Uterus (tissue), 4 donors: ENCODE data around the gene HDAC5. TPM values are rescaled to one million over a fixed set of nuclear protein-coding genes. Genes with fewer than 3 reads are reported as not detected.

Experiments
- DNase-seq, 2 donors: peaks; one replicate each; pipeline ENCODE4 v3.0.0-alpha.2; 2019 to 2020
- H3K27ac ChIP-seq, 2 donors: fragments of 200-600 bp; sonication (generic); 1 replicate in 1 of 2; 2 replicates in 1 of 2; pipeline ENCODE4 v1.5.1; 2016 to 2018
- H3K27me3 ChIP-seq, 2 donors: fragments of 200-600 bp; sonication (generic); one replicate each; pipeline ENCODE4 v1.5.1; 2018 to 2019; ENCODE audit warnings: control low read depth in 1 of 2
- H3K36me3 ChIP-seq, 2 donors: fragments of 200-600 bp; sonication (generic); one replicate each; pipeline ENCODE4 v1.5.1; 2019; ENCODE audit warnings: control low read depth in 1 of 2
- H3K4me1 ChIP-seq, 2 donors: fragments of 200-600 bp; sonication (generic); one replicate each; pipeline ENCODE4 v1.5.1; 2018 to 2019; ENCODE audit warnings: control low read depth in 1 of 2
- H3K4me3 ChIP-seq, 2 donors: fragments of 200-600 bp; sonication (generic); 1 replicate in 1 of 2; 2 replicates in 1 of 2; pipeline ENCODE4 v1.5.1; 2018 to 2019; ENCODE audit warnings: mild to moderate bottlenecking in 1 of 2
- H3K9me3 ChIP-seq, 2 donors: fragments of 200-600 bp; sonication (generic); one replicate each; pipeline ENCODE4 v1.5.1; 2019; ENCODE audit warnings: control low read depth in 1 of 2
- POLR2A ChIP-seq, 2 donors: fragments of 450-650 bp; IDR thresholded peaks; one replicate each; pipeline ENCODE4 v1.6.1; 2016; ENCODE audit warnings: antibody characterized with exemption in 2 of 2, mild to moderate bottlenecking in 1 of 2, moderate library complexity in 1 of 2
- intact Hi-C: fragments of 100-400 bp; cut with DNase I; formaldehyde crosslinking; loops from one replicate; pipeline ENCODE4 v1.15.1; 2023; ENCODE audit warnings: low total_unique reads
- total RNA-seq, 4 donors: library from RNA; depleted of rRNA in 3 of 4; stranded (reverse); fragments of >200 nt in 3 of 4; gene quantifications; one replicate each; pipeline versions ENCODE4 v1.1.0 to v1.2.4, GENCODE V29; 2014 to 2023
- TF ChIP-seq, protein P1 (sequence below), 4 experiments: fragments of 200-600 bp in 2 of 4; fragments of 450-650 bp in 2 of 4; sonication (generic) in 2 of 4; IDR thresholded peaks; one replicate each; pipeline ENCODE4 v1.5.1; 2016 to 2019; ENCODE audit warnings: antibody characterized with exemption in 4 of 4, mild to moderate bottlenecking in 2 of 4, moderate library complexity in 1 of 4
- donor health status: DM: yes; HTN: yes; CAD: no.

Gene HDAC5
- total RNA-seq, 4 donors from 2014 or later = 35.9 to 74.1 (median 58.0) TPM

DNA sequence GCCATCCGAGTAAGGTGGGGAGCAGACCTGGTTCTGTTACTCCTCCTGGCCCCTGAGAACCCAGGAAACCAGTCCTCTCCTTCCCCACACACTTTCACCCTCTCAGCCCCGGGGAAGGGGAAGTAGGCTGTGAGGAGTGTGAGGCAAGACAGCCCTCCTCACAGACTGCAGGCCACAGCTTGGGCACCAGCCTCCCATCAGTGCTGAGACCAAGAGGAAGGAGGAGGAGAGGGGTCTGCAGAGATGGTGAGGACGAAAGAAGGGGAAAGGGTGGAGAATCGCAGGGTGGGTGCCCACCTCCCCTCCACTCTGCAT lies 45.9 kb downstream of the HDAC5 start:
- TF ChIP-seq, protein P1, sequence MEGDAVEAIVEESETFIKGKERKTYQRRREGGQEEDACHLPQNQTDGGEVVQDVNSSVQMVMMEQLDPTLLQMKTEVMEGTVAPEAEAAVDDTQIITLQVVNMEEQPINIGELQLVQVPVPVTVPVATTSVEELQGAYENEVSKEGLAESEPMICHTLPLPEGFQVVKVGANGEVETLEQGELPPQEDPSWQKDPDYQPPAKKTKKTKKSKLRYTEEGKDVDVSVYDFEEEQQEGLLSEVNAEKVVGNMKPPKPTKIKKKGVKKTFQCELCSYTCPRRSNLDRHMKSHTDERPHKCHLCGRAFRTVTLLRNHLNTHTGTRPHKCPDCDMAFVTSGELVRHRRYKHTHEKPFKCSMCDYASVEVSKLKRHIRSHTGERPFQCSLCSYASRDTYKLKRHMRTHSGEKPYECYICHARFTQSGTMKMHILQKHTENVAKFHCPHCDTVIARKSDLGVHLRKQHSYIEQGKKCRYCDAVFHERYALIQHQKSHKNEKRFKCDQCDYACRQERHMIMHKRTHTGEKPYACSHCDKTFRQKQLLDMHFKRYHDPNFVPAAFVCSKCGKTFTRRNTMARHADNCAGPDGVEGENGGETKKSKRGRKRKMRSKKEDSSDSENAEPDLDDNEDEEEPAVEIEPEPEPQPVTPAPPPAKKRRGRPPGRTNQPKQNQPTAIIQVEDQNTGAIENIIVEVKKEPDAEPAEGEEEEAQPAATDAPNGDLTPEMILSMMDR (IDR thresholded peaks at IDR 0.05) = no peak
- TF ChIP-seq POLR2A (IDR thresholded peaks at IDR 0.05) = no peak
- Histone ChIP-seq H3K4me3 (no peak overlapping the region), H3K9me3 (no peaks in the 10 kb centered on the region), H3K27ac (no peak overlapping the region), H3K4me1 (no peaks in the 10 kb centered on the region), H3K36me3 (no peaks in the 10 kb centered on the region), H3K27me3 (no peaks in the 10 kb centered on the region)
- no peak for DNase-seq
- intact Hi-C loops = no loop called here

DNA sequence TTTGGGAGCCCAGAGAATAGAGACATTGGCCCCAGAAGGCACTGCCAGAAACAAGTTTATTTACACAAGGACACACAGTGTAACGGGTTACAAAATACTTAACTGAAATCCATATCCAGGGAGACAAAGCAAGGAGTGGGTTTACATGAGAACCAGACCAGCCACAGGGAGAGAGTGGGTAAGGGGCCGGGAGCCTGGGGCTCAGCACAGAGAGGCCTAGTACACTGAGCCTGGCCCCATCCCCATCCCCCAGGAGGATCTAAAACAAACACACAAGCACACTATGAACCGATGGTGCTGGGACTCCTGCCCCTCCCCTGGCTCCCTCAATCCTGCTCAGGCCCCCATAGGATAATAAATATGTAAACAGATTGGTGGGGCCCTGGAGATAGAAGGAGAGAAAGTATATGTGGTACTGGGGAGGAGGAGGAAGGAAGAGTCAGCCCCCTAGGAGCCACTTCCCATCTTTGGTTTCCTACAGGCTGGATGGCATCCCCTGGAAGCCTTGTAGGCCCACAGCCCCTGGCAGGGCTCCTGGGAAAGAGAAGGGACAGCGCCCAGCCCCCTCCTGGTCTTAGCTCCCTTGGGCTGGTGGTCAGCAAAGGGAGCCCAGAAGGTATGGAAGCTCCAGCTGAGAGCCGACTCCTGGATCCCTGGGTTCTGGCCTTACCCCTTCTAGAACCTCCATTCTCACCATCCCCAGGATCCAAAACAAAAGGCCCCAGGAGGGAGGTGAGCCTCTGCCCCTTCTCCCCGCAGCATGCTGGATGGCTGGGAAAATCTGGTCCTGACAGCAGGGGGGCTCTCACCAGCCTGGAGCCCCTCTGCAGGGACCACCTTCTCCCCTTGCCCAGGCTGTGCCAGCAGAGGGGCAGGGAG lies 46.5 kb downstream of the HDAC5 start:
- no peak for DNase-seq
- Histone ChIP-seq H3K27me3 (no peaks in the 10 kb centered on the region), H3K4me3 (no peak overlapping the region), H3K36me3 (no peaks in the 10 kb centered on the region), H3K27ac (no peak overlapping the region), H3K4me1 (peaks cover 0 to under 1% of the 10 kb centered on the region in 2 donors), H3K9me3 (no peaks in the 10 kb centered on the region)
- TF ChIP-seq, protein P1 (IDR thresholded peaks at IDR 0.05) = no peak
- TF ChIP-seq POLR2A (IDR thresholded peaks at IDR 0.05) = no peak
- intact Hi-C loops = no loop called here

DNA sequence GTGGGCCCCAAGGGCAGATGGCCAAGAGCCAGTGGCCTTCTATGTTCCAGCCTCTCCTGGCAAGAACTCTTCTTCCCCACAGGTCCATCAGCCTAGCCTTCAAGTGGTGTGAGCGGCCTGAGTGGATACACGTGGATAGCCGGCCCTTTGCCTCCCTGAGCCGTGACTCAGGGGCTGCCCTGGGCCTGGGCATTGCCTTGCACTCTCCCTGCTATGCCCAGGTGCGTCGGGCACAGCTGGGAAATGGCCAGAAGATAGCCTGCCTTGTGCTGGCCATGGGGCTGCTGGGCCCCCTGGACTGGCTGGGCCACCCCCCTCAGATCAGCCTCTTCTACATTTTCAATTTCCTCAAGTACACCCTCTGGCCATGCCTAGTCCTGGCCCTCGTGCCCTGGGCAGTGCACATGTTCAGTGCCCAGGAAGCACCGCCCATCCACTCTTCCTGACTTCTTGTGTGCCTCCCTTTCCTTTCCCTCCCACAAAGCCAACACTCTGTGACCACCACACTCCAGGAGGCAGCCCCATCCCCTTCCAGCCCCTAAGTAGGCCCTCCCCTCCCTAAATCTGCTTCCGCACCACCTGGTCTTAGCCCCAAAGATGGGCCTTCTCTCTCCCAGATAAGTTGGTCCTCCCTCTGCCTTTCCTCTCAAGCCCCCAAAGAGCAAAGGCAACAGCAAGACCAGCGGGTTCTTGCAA lies 47.7 kb downstream of the HDAC5 start:
- intact Hi-C loops = no loop called here
- Histone ChIP-seq H3K27ac (no peak overlapping the region), H3K36me3 (no peaks in the 10 kb centered on the region), H3K9me3 (no peaks in the 10 kb centered on the region), H3K4me1 (peaks cover 0 to 7% of the 10 kb centered on the region in 2 donors), H3K4me3 (no peak overlapping the region), H3K27me3 (no peaks in the 10 kb centered on the region)
- DNase-seq = no peak
- no peak for TF ChIP-seq POLR2A (IDR thresholded peaks at IDR 0.05)
- TF ChIP-seq, protein P1 (IDR thresholded peaks at IDR 0.05) = no peak

DNA sequence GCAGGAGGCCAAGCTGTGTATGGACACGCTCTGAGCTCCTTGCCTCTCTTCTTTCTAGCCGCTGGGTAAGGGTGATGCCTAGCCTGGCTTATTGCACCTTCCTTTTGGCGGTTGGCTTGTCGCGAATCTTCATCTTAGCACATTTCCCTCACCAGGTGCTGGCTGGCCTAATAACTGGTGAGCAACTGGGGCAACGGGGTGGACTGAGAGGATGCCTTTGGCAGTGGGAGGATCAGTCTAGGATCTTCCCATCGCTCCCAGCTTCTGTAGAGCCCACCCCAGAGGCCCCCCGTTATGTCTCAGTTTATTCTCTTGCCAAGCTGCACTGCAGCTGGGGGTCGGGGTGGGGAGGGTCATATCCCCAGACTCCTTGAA lies 48.5 kb downstream of the HDAC5 start:
- no peaks in the 10 kb centered on the region for H3K9me3 ChIP-seq
- intact Hi-C loops = no loop called here
- TF ChIP-seq POLR2A (IDR thresholded peaks at IDR 0.05) = no peak
- TF ChIP-seq, protein P1 (IDR thresholded peaks at IDR 0.05) = no peak
- peaks cover 0 to 7% of the 10 kb centered on the region in 2 donors for H3K4me1 ChIP-seq
- no peak for DNase-seq
- H3K36me3 ChIP-seq = no peaks in the 10 kb centered on the region
- no peaks in the 10 kb centered on the region for H3K27me3 ChIP-seq
- H3K27ac ChIP-seq = no peak overlapping the region
- no peak overlapping the region for H3K4me3 ChIP-seq

DNA sequence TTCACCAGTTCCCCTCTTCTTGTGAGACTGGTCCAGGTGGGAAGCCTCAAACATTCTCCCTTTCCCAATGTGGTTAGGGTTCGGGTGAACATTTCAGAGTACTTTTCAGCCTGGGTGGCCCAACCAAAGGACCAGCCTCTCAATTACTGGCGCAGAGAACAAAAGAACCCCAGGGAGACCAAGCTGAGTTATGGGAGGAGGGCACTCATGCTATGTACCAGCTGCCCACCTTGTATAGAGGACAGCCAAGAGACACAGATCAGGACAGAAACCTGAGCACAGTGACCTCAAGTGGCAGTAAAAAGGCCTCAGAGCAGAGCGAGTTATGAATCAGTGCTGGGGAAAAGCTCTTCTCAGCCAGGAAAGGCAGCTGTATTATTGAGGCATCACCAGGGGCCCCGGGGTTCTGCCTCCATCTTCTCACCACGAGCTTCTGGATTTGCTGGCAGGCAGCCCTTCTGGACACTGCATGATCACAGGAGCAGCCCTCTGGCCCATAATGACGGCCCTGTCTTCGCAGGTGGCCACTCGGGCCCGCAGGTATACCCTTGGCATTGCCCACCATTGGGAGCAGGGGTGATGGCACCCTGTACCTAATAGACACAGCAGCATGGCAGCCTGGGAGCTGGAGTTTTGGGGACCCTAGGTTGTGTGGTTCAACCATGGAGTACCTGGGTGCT lies 49.1 kb downstream of the HDAC5 start:
- Histone ChIP-seq H3K27me3 (no peaks in the 10 kb centered on the region), H3K27ac (no peak overlapping the region), H3K4me1 (peaks cover 0 to 7% of the 10 kb centered on the region in 2 donors), H3K4me3 (no peak overlapping the region), H3K9me3 (no peaks in the 10 kb centered on the region), H3K36me3 (no peaks in the 10 kb centered on the region)
- DNase-seq = no peak
- TF ChIP-seq, protein P1 (IDR thresholded peaks at IDR 0.05) = no peak
- no peak for TF ChIP-seq POLR2A (IDR thresholded peaks at IDR 0.05)
- intact Hi-C loops = no loop called here
